ENCODE data around the gene TNK1. TPM values are rescaled to one million over a fixed set of nuclear protein-coding genes. Genes with fewer than 3 reads are reported as not detected.

The TNK1 gene
- total and polyA plus RNA-seq, 2 experiments from 2014 or later = 6.1 to 8.9 TPM

GRCh38 chr17:7438656-7439460 is 58.0 kb downstream of the TNK1 start:
- Histone ChIP-seq H3F3A (replicated peaks; ENCODE audit: low read depth) (peaks cover 40% of the 10 kb centered on the region), H4K20me1 (replicated peaks; ENCODE audit: insufficient read depth) (peaks cover 1% of the 10 kb centered on the region; the same call in 1 of the 2 replicates), H2AFZ (no peak overlapping the region), H3K27ac (ENCODE audit: low read depth) (no peak overlapping the region), H3K9me2 (ENCODE audit: insufficient read depth) (no peaks in the 10 kb centered on the region), H3K4me3 (peak overlapping the region; percentile 98), H3K27me3 (ENCODE audit: insufficient read depth) (peaks cover 39% of the 10 kb centered on the region), H3K4me1 (ENCODE audit: insufficient read depth) (peaks cover 24% of the 10 kb centered on the region), H3K36me3 (ENCODE audit: insufficient read depth) (no peaks in the 10 kb centered on the region), H3K79me2 (replicated peaks; ENCODE audit: insufficient read depth) (no peaks in the 10 kb centered on the region), H3K4me2 (peak overlapping the region; percentile 76)
- Mint-ChIP-seq H3K4me3 (peak overlapping the region; percentile 84), H3K9me3 (no peaks in the 10 kb centered on the region), H3K36me3 (ENCODE audit: low read depth) (no peaks in the 10 kb centered on the region; the same call in 2 of the 3 replicates), H3K4me1 (peaks cover 31% of the 10 kb centered on the region), H3K27ac (no peak overlapping the region), H3K27me3 (ENCODE audit: insufficient read depth, low read depth, poor library complexity) (peaks cover 48% of the 10 kb centered on the region)
- no peak for TF ChIP-seq STAT1 (IDR thresholded peaks at IDR 0.05; ENCODE audit: unreplicated experiment)
- peak; percentile 38 for TF ChIP-seq EZH2 (IDR thresholded peaks at IDR 0.05; ENCODE audit: low read depth, unreplicated experiment)
- ATAC-seq = no peak
- no peak for DNase-seq (ENCODE audit: low spot score)

Other genes with a start within 250 kb of the TNK1 start
Only the 30 nearest of the 38 such genes appear.
- gene DLG4, start 161.3 kb upstream of the TNK1 start, total RNA-seq (2014; rRNA removed; shearing (Covaris generic)) = 28.7 and 31.0 TPM in 2 replicates
- gene DLG4, start 161.3 kb upstream of the TNK1 start, polyA plus RNA-seq (2016; fragmentation: Nextera tagmentation; extraction: Ambion mirVana) = 7.7 and 11.1 TPM in 2 replicates
- 108 and 152 TPM in 2 replicates for gene ACADVL, start 161.2 kb upstream of the TNK1 start, total RNA-seq (2014; rRNA removed; shearing (Covaris generic))
- 139 and 156 TPM in 2 replicates for gene ACADVL, start 161.2 kb upstream of the TNK1 start, polyA plus RNA-seq (2016; fragmentation: Nextera tagmentation; extraction: Ambion mirVana)
- gene DVL2, start 146.6 kb upstream of the TNK1 start, total RNA-seq (2014; rRNA removed; shearing (Covaris generic)) = 53.9 and 80.6 TPM in 2 replicates
- 17.6 and 19.7 TPM in 2 replicates for gene DVL2, start 146.6 kb upstream of the TNK1 start, polyA plus RNA-seq (2016; fragmentation: Nextera tagmentation; extraction: Ambion mirVana)
- 33.2 and 51.0 TPM in 2 replicates for gene PHF23, start 141.6 kb upstream of the TNK1 start, total RNA-seq (2014; rRNA removed; shearing (Covaris generic))
- 35.4 and 36.6 TPM in 2 replicates for gene PHF23, start 141.6 kb upstream of the TNK1 start, polyA plus RNA-seq (2016; fragmentation: Nextera tagmentation; extraction: Ambion mirVana)
- gene GABARAP, start 138.6 kb upstream of the TNK1 start, total RNA-seq (2014; rRNA removed; shearing (Covaris generic)) = 88.8 and 128 TPM in 2 replicates
- 497 and 520 TPM in 2 replicates for gene GABARAP, start 138.6 kb upstream of the TNK1 start, polyA plus RNA-seq (2016; fragmentation: Nextera tagmentation; extraction: Ambion mirVana)
- 93.4 and 109 TPM in 2 replicates for gene CTDNEP1, start 129.4 kb upstream of the TNK1 start, total RNA-seq (2014; rRNA removed; shearing (Covaris generic))
- 48.1 and 55.2 TPM in 2 replicates for gene CTDNEP1, start 129.4 kb upstream of the TNK1 start, polyA plus RNA-seq (2016; fragmentation: Nextera tagmentation; extraction: Ambion mirVana)
- gene ELP5, start 128.9 kb upstream of the TNK1 start, total RNA-seq (2014; rRNA removed; shearing (Covaris generic)) = 23.2 and 41.4 TPM in 2 replicates
- 38.3 and 40.9 TPM in 2 replicates for gene ELP5, start 128.9 kb upstream of the TNK1 start, polyA plus RNA-seq (2016; fragmentation: Nextera tagmentation; extraction: Ambion mirVana)
- 111 and 117 TPM in 2 replicates for gene CLDN7, start 118.6 kb upstream of the TNK1 start, total RNA-seq (2014; rRNA removed; shearing (Covaris generic))
- 46.1 and 50.7 TPM in 2 replicates for gene CLDN7, start 118.6 kb upstream of the TNK1 start, polyA plus RNA-seq (2016; fragmentation: Nextera tagmentation; extraction: Ambion mirVana)
- 10.2 and 13.6 TPM in 2 replicates for gene SLC2A4, start 99.4 kb upstream of the TNK1 start, total RNA-seq (2014; rRNA removed; shearing (Covaris generic))
- 6.3 and 6.9 TPM in 2 replicates for gene SLC2A4, start 99.4 kb upstream of the TNK1 start, polyA plus RNA-seq (2016; fragmentation: Nextera tagmentation; extraction: Ambion mirVana)
- 20.6 and 36.5 TPM in 2 replicates for gene YBX2, start 86.5 kb upstream of the TNK1 start, total RNA-seq (2014; rRNA removed; shearing (Covaris generic))
- 22.1 and 22.5 TPM in 2 replicates for gene YBX2, start 86.5 kb upstream of the TNK1 start, polyA plus RNA-seq (2016; fragmentation: Nextera tagmentation; extraction: Ambion mirVana)
- 791 and 833 TPM in 2 replicates for gene EIF5A, start 73.5 kb upstream of the TNK1 start, total RNA-seq (2014; rRNA removed; shearing (Covaris generic))
- gene EIF5A, start 73.5 kb upstream of the TNK1 start, polyA plus RNA-seq (2016; fragmentation: Nextera tagmentation; extraction: Ambion mirVana) = 1,562 and 1,621 TPM in 2 replicates
- gene GPS2, start 65.7 kb upstream of the TNK1 start, total RNA-seq (2014; rRNA removed; shearing (Covaris generic)) = 64.8 and 83.4 TPM in 2 replicates
- 117 and 122 TPM in 2 replicates for gene GPS2, start 65.7 kb upstream of the TNK1 start, polyA plus RNA-seq (2016; fragmentation: Nextera tagmentation; extraction: Ambion mirVana)
- 36.8 and 42.3 TPM in 2 replicates for gene NEURL4, start 51.8 kb upstream of the TNK1 start, total RNA-seq (2014; rRNA removed; shearing (Covaris generic))
- 6.3 and 6.7 TPM in 2 replicates for gene NEURL4, start 51.8 kb upstream of the TNK1 start, polyA plus RNA-seq (2016; fragmentation: Nextera tagmentation; extraction: Ambion mirVana)
- 30.7 and 35.8 TPM in 2 replicates for gene ACAP1, start 44.6 kb upstream of the TNK1 start, total RNA-seq (2014; rRNA removed; shearing (Covaris generic))
- gene ACAP1, start 44.6 kb upstream of the TNK1 start, polyA plus RNA-seq (2016; fragmentation: Nextera tagmentation; extraction: Ambion mirVana) = 40.1 and 43.9 TPM in 2 replicates
- gene KCTD11, start 28.9 kb upstream of the TNK1 start, total RNA-seq (2014; rRNA removed; shearing (Covaris generic)) = 7.7 and 8.8 TPM in 2 replicates
- gene KCTD11, start 28.9 kb upstream of the TNK1 start, polyA plus RNA-seq (2016; fragmentation: Nextera tagmentation; extraction: Ambion mirVana) = 2.2 and 2.3 TPM in 2 replicates
- not detected in 2 replicates for gene TMEM95, start 25.9 kb upstream of the TNK1 start, total RNA-seq (2014; rRNA removed; shearing (Covaris generic))
- not detected in 2 replicates for gene TMEM95, start 25.9 kb upstream of the TNK1 start, polyA plus RNA-seq (2016; fragmentation: Nextera tagmentation; extraction: Ambion mirVana)
- gene PLSCR3, start 13.4 kb downstream of the TNK1 start, total RNA-seq (2014; rRNA removed; shearing (Covaris generic)) = 34.3 and 41.7 TPM in 2 replicates
- 29.5 and 30.0 TPM in 2 replicates for gene PLSCR3, start 13.4 kb downstream of the TNK1 start, polyA plus RNA-seq (2016; fragmentation: Nextera tagmentation; extraction: Ambion mirVana)
- gene TMEM256, start 23.0 kb downstream of the TNK1 start, total RNA-seq (2014; rRNA removed; shearing (Covaris generic)) = 127 and 138 TPM in 2 replicates
- 197 and 227 TPM in 2 replicates for gene TMEM256, start 23.0 kb downstream of the TNK1 start, polyA plus RNA-seq (2016; fragmentation: Nextera tagmentation; extraction: Ambion mirVana)
- gene NLGN2, start 26.8 kb downstream of the TNK1 start, total RNA-seq (2014; rRNA removed; shearing (Covaris generic)) = 26.8 and 38.7 TPM in 2 replicates
- 14.4 TPM in 2 replicates for gene NLGN2, start 26.8 kb downstream of the TNK1 start, polyA plus RNA-seq (2016; fragmentation: Nextera tagmentation; extraction: Ambion mirVana)
- not detected in 2 replicates for gene SPEM1, start 39.2 kb downstream of the TNK1 start, total RNA-seq (2014; rRNA removed; shearing (Covaris generic))
- gene SPEM1, start 39.2 kb downstream of the TNK1 start, polyA plus RNA-seq (2016; fragmentation: Nextera tagmentation; extraction: Ambion mirVana) = not detected in 2 replicates
- gene SPEM2, start 44.5 kb downstream of the TNK1 start, total RNA-seq (2014; rRNA removed; shearing (Covaris generic)) = not detected in 2 replicates
- not detected in 2 replicates for gene SPEM2, start 44.5 kb downstream of the TNK1 start, polyA plus RNA-seq (2016; fragmentation: Nextera tagmentation; extraction: Ambion mirVana)
- not detected in 2 replicates for gene SPEM3, start 47.8 kb downstream of the TNK1 start, total RNA-seq (2014; rRNA removed; shearing (Covaris generic))
- gene SPEM3, start 47.8 kb downstream of the TNK1 start, polyA plus RNA-seq (2016; fragmentation: Nextera tagmentation; extraction: Ambion mirVana) = not detected in 2 replicates
- gene TMEM102, start 54.3 kb downstream of the TNK1 start, total RNA-seq (2014; rRNA removed; shearing (Covaris generic)) = 15.1 and 23.2 TPM in 2 replicates
- 6.1 and 6.4 TPM in 2 replicates for gene TMEM102, start 54.3 kb downstream of the TNK1 start, polyA plus RNA-seq (2016; fragmentation: Nextera tagmentation; extraction: Ambion mirVana)
- 16.6 TPM in 2 replicates for gene FGF11, start 58.4 kb downstream of the TNK1 start, total RNA-seq (2014; rRNA removed; shearing (Covaris generic))
- 11.1 and 13.3 TPM in 2 replicates for gene FGF11, start 58.4 kb downstream of the TNK1 start, polyA plus RNA-seq (2016; fragmentation: Nextera tagmentation; extraction: Ambion mirVana)
- gene CHRNB1, start 64.0 kb downstream of the TNK1 start, total RNA-seq (2014; rRNA removed; shearing (Covaris generic)) = 11.2 and 12.0 TPM in 2 replicates
- gene CHRNB1, start 64.0 kb downstream of the TNK1 start, polyA plus RNA-seq (2016; fragmentation: Nextera tagmentation; extraction: Ambion mirVana) = 10.0 and 11.1 TPM in 2 replicates
- gene ZBTB4, start 98.5 kb downstream of the TNK1 start, total RNA-seq (2014; rRNA removed; shearing (Covaris generic)) = 6.9 and 11.2 TPM in 2 replicates
- 3.6 and 4.2 TPM in 2 replicates for gene ZBTB4, start 98.5 kb downstream of the TNK1 start, polyA plus RNA-seq (2016; fragmentation: Nextera tagmentation; extraction: Ambion mirVana)
- not detected in 2 replicates for gene SLC35G6, start 100.4 kb downstream of the TNK1 start, total RNA-seq (2014; rRNA removed; shearing (Covaris generic))
- 0.16 TPM in 1 of 2 replicates, not detected in the other for gene SLC35G6, start 100.4 kb downstream of the TNK1 start, polyA plus RNA-seq (2016; fragmentation: Nextera tagmentation; extraction: Ambion mirVana)
- gene POLR2A, start 103.3 kb downstream of the TNK1 start, total RNA-seq (2014; rRNA removed; shearing (Covaris generic)) = 136 and 151 TPM in 2 replicates
- gene POLR2A, start 103.3 kb downstream of the TNK1 start, polyA plus RNA-seq (2016; fragmentation: Nextera tagmentation; extraction: Ambion mirVana) = 56.8 and 58.1 TPM in 2 replicates
- gene TNFSF12, start 168.0 kb downstream of the TNK1 start, total RNA-seq (2014; rRNA removed; shearing (Covaris generic)) = 1.6 and 6.0 TPM in 2 replicates
- 3.5 and 5.1 TPM in 2 replicates for gene TNFSF12, start 168.0 kb downstream of the TNK1 start, polyA plus RNA-seq (2016; fragmentation: Nextera tagmentation; extraction: Ambion mirVana)
- gene TNFSF13, start 177.7 kb downstream of the TNK1 start, total RNA-seq (2014; rRNA removed; shearing (Covaris generic)) = 1.5 TPM in 1 of 2 replicates, not detected in the other
- gene TNFSF13, start 177.7 kb downstream of the TNK1 start, polyA plus RNA-seq (2016; fragmentation: Nextera tagmentation; extraction: Ambion mirVana) = 1.9 and 2.2 TPM in 2 replicates